Urinary bladder (tissue), 4 donors: Measurements from ENCODE around the gene NBEA. TPM values are rescaled to one million over a fixed set of nuclear protein-coding genes. Genes with fewer than 3 reads are reported as not detected.
A peak's percentile ranks its signal among the peaks of the same experiment; 100 is the strongest.

Source experiments
- DNase-seq: peaks from one replicate; pipeline ENCODE4 v3.0.0-alpha.2; 2015; ENCODE audit errors: extremely low spot score
- H3K27ac ChIP-seq: one replicate; pipeline ENCODE4 v1.5.1; 2013; ENCODE audit warnings: low read depth, mild to moderate bottlenecking, moderate library complexity
- H3K36me3 ChIP-seq: one replicate; pipeline ENCODE4 v1.6.1; 2013; ENCODE audit warnings: mild to moderate bottlenecking, moderate library complexity; ENCODE audit not compliant: insufficient read depth
- H3K4me1 ChIP-seq: one replicate; pipeline ENCODE4 v1.6.1; 2013; ENCODE audit warnings: mild to moderate bottlenecking, moderate library complexity; ENCODE audit not compliant: insufficient read depth
- H3K4me3 ChIP-seq: one replicate; pipeline ENCODE4 v1.5.1; 2013; ENCODE audit warnings: low read depth, low read length
- WGBS: extraction: QIAGEN DNeasy Blood & Tissue Kit; methylation state at CpG from one replicate; pipeline ENCODE4 v1.1.7; 2013; 5-methylcytosine and 5-hydroxymethylcytosine counted together
- polyA plus RNA-seq: library from polyadenylated mRNA; stranded (reverse); fragments of 200-250 nt; gene quantifications from one replicate; pipeline ENCODE4 v1.2.3, GENCODE V29; 2013
- total RNA-seq: library from RNA; depleted of rRNA; stranded (reverse); fragments of >200 nt; gene quantifications from one replicate; pipeline ENCODE4 v1.2.3, GENCODE V29; 2014
- donor health status: healthy with polysubstance abuse.
- donor health status: healthy.

Gene NBEA
- total and polyA plus RNA-seq, 2 donors: 16.9 to 84.3 TPM

- Histone ChIP-seq H3K36me3 (no peaks in the 10 kb centered on the region), H3K4me1 (no peaks in the 10 kb centered on the region), H3K27ac (no peak overlapping the region), H3K4me3 (no peak overlapping the region)
- DNase-seq: no peak
- WGBS: 97% methylated on average over 8 of the region's 8 CpGs
Measured at GRCh38 chr13:35255241-35255640, 313.2 kb downstream of the NBEA start.

GRCh38 chr13:35256459-35257148 is 314.5 kb downstream of the NBEA start:
- Histone ChIP-seq H3K4me1 (no peaks in the 10 kb centered on the region), H3K27ac (no peak overlapping the region), H3K4me3 (no peak overlapping the region), H3K36me3 (no peaks in the 10 kb centered on the region)
- 97% methylated on average over 9 of the region's 9 CpGs for WGBS
- DNase-seq: no peak

- no peak for DNase-seq
- Histone ChIP-seq H3K4me3 (no peak overlapping the region), H3K27ac (no peak overlapping the region), H3K4me1 (no peaks in the 10 kb centered on the region), H3K36me3 (no peaks in the 10 kb centered on the region)
Measured at GRCh38 chr13:35260316-35260715, 318.2 kb downstream of the NBEA start.

DNA sequence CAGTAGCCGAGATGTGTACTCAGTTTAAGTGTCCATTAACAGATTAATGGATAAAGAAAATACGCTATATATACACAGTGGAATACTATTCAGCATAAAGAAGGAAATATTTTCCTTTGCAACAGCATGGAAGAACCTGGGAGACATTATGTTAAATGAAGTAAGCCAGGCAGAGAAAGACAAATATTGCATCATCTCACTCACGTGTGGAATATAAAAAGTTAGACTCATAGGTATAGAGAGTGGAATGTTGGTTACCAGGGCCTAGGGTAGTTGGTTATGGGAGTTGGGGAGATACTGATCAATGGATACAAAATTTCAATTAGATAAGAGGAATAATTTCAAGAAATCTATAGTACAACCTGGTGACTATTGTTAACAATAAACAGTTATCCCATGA is 324.3 kb downstream of the NBEA start:
- 92% methylated on average over 3 of the region's 3 CpGs for WGBS
- no peak for DNase-seq
- Histone ChIP-seq H3K4me1 (no peaks in the 10 kb centered on the region), H3K36me3 (no peaks in the 10 kb centered on the region), H3K27ac (no peak overlapping the region), H3K4me3 (no peak overlapping the region)

- DNase-seq: no peak
- Histone ChIP-seq H3K27ac (no peak overlapping the region), H3K4me1 (no peaks in the 10 kb centered on the region), H3K36me3 (no peaks in the 10 kb centered on the region), H3K4me3 (no peak overlapping the region)
Measured at GRCh38 chr13:35278917-35279316, 336.8 kb downstream of the NBEA start.

DNA sequence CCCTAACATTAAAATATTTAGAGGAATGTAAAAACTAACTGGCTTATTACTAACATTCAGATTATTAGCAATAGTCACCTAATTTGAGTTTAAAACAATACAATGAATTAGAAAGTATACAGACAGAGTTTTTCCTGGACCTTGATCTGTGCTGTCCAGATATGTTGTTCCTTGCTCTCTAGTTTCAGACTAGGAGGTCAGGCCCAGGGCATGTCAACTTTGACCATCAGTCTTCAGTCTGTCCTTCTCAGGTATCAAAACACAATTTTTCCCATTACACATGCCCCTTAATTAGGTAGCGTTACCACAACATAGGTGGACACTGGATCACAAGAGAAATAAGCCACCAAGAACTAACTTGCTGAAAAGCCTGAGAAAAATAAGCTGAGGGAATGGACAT is 337.4 kb downstream of the NBEA start:
- DNase-seq: no peak
- no peaks in the 10 kb centered on the region for H3K4me1 ChIP-seq
- 98% methylated on average over 1 of the region's 1 CpG for WGBS
- no peak overlapping the region for H3K4me3 ChIP-seq
- no peak overlapping the region for H3K27ac ChIP-seq
- no peaks in the 10 kb centered on the region for H3K36me3 ChIP-seq

DNA sequence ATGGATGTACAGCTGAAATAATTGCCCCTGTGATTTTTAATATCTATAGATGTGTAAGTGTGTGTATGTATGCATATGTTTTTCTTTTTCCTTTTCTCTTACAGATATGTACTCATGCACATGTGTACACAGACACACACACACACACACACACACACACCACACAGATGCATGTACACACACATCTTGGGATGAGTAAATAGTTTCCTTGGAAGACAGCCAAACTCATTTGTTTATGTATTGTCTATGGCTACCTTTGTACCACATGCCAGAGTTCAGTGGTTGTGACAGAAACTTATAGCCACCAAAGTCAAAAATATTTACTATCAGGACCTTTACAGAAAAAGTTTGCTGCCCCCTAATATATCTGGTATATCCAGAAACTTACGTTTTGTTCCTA is 341.8 kb downstream of the NBEA start:
- DNase-seq: peak; percentile 17
- no peaks in the 10 kb centered on the region for H3K36me3 ChIP-seq
- no peaks in the 10 kb centered on the region for H3K4me1 ChIP-seq
- 77% methylated on average over 1 of the region's 1 CpG for WGBS
- no peak overlapping the region for H3K4me3 ChIP-seq
- H3K27ac ChIP-seq: no peak overlapping the region

DNA sequence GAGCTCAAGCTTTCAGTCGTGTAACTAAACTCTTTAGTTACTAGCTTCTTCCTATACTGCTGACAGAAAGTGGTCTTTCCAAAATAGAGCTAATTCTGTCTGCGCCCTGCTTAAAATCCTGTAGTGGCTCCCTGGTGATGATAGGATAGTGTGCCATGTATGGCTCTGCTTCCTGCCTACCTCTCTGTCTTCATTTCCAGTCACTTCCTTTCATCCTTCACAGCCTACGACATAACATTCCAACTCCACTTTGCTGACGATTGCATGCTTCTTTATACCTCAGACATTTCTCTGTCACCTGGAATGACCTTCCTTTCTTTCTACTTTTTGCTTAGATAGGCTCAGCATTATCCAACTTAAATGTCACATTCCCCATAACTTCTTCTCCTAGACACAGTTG is 343.6 kb downstream of the NBEA start:
- no peak overlapping the region for H3K4me3 ChIP-seq
- H3K27ac ChIP-seq: no peak overlapping the region
- 80% methylated on average over 4 of the region's 4 CpGs for WGBS
- H3K4me1 ChIP-seq: no peaks in the 10 kb centered on the region
- DNase-seq: no peak
- no peaks in the 10 kb centered on the region for H3K36me3 ChIP-seq

DNA sequence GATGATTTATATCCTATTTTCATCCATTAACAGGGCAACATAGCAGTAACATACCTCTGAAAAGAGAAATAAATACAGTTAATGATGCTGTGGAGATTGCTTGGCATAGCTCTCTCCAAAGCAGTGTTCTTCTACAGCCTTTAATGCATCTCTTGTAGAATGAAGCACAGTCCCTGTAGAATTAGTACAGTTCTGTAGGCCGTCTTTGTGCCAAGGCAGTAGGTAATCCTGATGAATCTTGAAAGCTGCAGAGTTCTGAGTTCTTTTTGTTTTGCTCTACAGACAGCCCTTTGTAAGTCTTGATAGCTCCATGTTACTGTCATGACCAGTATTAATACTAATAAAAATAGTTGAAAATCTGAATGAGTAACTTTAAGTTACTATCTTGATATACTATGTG is 350.3 kb downstream of the NBEA start:
- DNase-seq: no peak

DNA sequence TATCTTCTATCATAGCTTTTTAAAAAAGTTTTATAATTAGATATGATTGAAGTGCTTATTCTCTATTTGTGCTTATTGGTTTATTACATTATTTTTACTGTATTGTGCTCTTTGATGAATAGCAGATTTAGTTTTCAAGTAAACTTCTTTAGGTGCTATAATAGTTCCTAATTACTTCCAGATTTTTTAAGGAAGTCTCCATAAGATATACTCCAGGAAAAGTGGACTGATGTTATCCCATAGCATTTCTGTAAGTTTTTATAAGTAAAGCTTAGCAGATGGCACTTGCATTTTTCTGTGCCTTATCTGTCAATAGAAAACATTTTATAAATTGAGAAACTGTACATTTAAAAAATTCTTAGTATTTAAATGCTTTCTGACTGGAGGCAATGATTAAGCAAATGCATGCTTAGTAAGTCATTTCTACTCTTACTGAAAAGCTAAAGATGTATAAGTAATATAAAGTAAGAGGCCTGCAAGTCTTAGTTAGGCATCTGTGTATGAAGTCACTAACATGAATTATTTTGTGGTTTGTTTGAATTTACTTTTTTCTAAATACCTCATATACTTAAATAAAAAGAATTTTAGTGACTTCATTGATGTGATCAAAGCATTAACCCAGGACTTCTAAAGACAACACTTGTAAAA is 351.6 kb downstream of the NBEA start:
- Histone ChIP-seq H3K36me3 (no peaks in the 10 kb centered on the region), H3K4me3 (no peak overlapping the region), H3K27ac (no peak overlapping the region), H3K4me1 (no peaks in the 10 kb centered on the region)
- DNase-seq: no peak

More for the DNA sequence above, 350.3 kb downstream of the NBEA start:
- Histone ChIP-seq H3K4me1 (no peaks in the 10 kb centered on the region), H3K4me3 (no peak overlapping the region), H3K27ac (no peak overlapping the region), H3K36me3 (no peaks in the 10 kb centered on the region)
- 85% methylated on average over 1 of the region's 1 CpG for WGBS

DNA sequence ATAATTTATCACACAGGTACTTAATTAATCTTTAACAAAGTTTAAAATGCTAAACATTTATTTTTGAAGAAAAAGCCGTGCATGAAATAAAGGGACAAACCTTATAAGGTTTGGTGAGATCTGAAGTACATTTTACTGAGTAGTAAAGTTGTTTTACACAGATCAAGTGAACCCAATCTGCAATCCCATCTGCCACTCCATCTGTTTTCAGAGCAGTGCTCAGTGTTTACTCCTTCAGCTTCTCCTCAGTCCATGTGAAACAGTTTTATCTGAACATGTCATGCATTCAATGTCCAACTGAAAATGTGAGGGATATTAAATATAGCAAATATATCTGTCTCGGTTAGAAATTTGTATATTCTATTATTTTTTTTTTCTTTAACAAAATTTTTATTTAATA is 367.6 kb downstream of the NBEA start:
- Histone ChIP-seq H3K36me3 (no peaks in the 10 kb centered on the region), H3K4me1 (no peaks in the 10 kb centered on the region), H3K27ac (no peak overlapping the region), H3K4me3 (no peak overlapping the region)
- no peak for DNase-seq
- WGBS: 87% methylated on average over 2 of the region's 2 CpGs

GRCh38 chr13:35332134-35332533 is 390.1 kb downstream of the NBEA start:
- 93% methylated on average over 3 of the region's 3 CpGs for WGBS
- no peak overlapping the region for H3K4me3 ChIP-seq

DNA sequence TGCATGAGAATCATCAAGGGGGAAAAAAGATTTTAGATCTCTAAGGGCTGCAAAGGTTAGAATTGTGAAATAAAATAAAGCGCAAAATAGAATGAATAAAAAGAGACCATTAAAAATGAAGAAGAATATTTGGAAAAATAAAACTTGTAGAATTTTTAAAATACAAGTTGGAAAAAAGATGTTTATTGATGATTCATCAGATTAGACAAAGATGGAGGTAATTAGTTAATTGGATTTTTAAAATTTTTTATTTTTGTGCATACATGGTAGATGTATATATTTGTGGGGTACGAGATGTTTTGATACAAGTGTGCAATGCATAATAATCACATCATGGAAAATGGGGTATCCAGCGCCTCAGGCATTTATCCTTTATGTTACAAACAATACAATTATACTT is 391.1 kb downstream of the NBEA start:
- no peak overlapping the region for H3K27ac ChIP-seq
- 98% methylated on average over 3 of the region's 3 CpGs for WGBS
- no peak for DNase-seq
- H3K36me3 ChIP-seq: no peaks in the 10 kb centered on the region
- H3K4me3 ChIP-seq: no peak overlapping the region
- no peaks in the 10 kb centered on the region for H3K4me1 ChIP-seq

More at GRCh38 chr13:35332134-35332533, 390.1 kb downstream of the NBEA start:
- no peaks in the 10 kb centered on the region for H3K36me3 ChIP-seq
- no peak overlapping the region for H3K27ac ChIP-seq
- DNase-seq: no peak
- no peaks in the 10 kb centered on the region for H3K4me1 ChIP-seq

- H3K4me3 ChIP-seq: no peak overlapping the region
- H3K27ac ChIP-seq: no peak overlapping the region
- 92% methylated on average over 1 of the region's 1 CpG for WGBS
- DNase-seq: no peak
- H3K4me1 ChIP-seq: no peaks in the 10 kb centered on the region
- no peaks in the 10 kb centered on the region for H3K36me3 ChIP-seq
Measured at GRCh38 chr13:35342440-35342839, 400.4 kb downstream of the NBEA start.
